Breast epithelium (tissue), 4 donors: ENCODE measurements around the gene HOXB9. TPM values are rescaled to one million over a fixed set of nuclear protein-coding genes. Genes with fewer than 3 reads are reported as not detected.

Experiments used
- DNase-seq, 2 donors: peaks; one replicate each; pipeline ENCODE4 v3.0.0-alpha.2; 2019; ENCODE audit warnings: low spot score in 2 of 2
- H3K27ac ChIP-seq, 2 donors: fragments of 200-600 bp; sonication (generic) in 1 of 2; one replicate each; pipeline ENCODE4 v1.5.1; 2016 to 2019; ENCODE audit warnings: mild to moderate bottlenecking in 1 of 2
- H3K27me3 ChIP-seq, 2 donors: fragments of 200-600 bp; sonication (generic) in 1 of 2; one replicate each; pipeline versions ENCODE4 v1.5.1 to v1.6.0; 2017 to 2019; ENCODE audit warnings: control low read depth in 1 of 2, mild to moderate bottlenecking in 1 of 2
- H3K36me3 ChIP-seq: fragments of 200-600 bp; one replicate; pipeline ENCODE4 v1.5.1; 2019
- H3K4me1 ChIP-seq, 2 donors: fragments of 200-600 bp; sonication (generic); one replicate each; pipeline ENCODE4 v1.5.1; 2016 to 2019; ENCODE audit warnings: control low read depth in 1 of 2
- H3K4me3 ChIP-seq, 3 donors: fragments of 200-600 bp; sonication (generic); 1 replicate in 2 of 3; 2 replicates in 1 of 3; pipeline ENCODE4 v1.5.1; 2016 to 2019; ENCODE audit warnings: mild to moderate bottlenecking in 3 of 3, moderate library complexity in 2 of 3
- H3K9me3 ChIP-seq, 2 donors: fragments of 200-600 bp; sonication (generic) in 1 of 2; one replicate each; pipeline ENCODE4 v1.5.1; 2016 to 2019; ENCODE audit warnings: control low read depth in 1 of 2
- POLR2A ChIP-seq: fragments of 450-650 bp; IDR thresholded peaks from one replicate; pipeline ENCODE4 v1.6.1; 2016; ENCODE audit warnings: antibody characterized with exemption, mild to moderate bottlenecking, moderate library complexity
- POLR2AphosphoS5 ChIP-seq, 3 donors: sonication (generic); formaldehyde crosslinking; IDR thresholded peaks; one replicate each; pipeline ENCODE4 v1.6.1; 2017; ENCODE audit warnings: antibody characterized with exemption in 3 of 3
- intact Hi-C: fragments of 100-400 bp; cut with DNase I; formaldehyde crosslinking; loops from one replicate; pipeline ENCODE4 v1.15.1; 2023; ENCODE audit warnings: low total_unique reads
- total RNA-seq, 3 donors: library from RNA; depleted of rRNA; stranded (reverse); fragments of >200 nt; gene quantifications; one replicate each; pipeline ENCODE4 v1.1.0, GENCODE V29; 2016
- TF ChIP-seq, protein P1 (sequence below), 3 donors: fragments of 450-650 bp; IDR thresholded peaks; one replicate each; pipeline ENCODE4 v1.5.1; 2016 to 2017; ENCODE audit warnings: antibody characterized with exemption in 3 of 3, mild to moderate bottlenecking in 3 of 3, moderate library complexity in 3 of 3

HOXB9 gene
- total RNA-seq, 3 donors from 2014 or later = 0.32 to 0.44 (median 0.33) TPM

DNA sequence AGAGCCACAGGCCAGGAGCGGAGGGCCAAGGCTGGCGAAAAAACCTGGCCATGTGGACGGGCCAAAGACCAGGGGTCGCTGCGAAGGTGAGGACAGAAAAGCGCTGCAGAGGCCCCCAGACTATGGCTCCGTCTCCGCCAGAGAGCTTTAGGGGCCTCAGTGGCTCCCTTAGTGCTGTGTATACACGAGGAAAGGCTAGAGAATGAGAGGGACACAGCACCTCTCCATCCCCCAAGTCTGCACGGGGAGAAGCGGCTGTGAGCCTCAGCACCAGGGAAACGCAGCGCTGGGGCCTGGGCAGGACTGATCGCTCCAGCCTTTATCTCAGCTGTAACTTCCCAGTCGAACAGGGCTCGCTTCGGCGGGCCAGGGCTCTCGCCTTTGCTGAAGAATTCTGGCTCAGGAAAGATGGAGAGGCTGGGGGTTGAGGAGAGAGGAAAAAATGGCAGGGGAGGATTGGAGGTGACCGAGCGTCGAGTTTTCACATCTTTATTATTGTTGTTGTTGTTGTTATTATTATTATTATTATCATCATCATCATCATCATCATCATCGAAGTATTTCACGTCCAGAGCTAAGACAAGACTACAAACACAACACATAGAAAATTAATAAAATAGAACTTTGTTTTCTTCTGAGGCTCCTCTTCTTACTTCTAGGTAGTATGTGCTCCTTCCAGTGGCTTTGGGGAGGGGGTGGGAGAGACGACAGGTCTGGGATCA lies 30.7 kb downstream of the HOXB9 start:
- no peak for DNase-seq
- Histone ChIP-seq H3K27ac (no peak overlapping the region), H3K9me3 (no peaks in the 10 kb centered on the region), H3K4me1 (peaks cover 0 to 10% of the 10 kb centered on the region in 2 donors), H3K36me3 (no peaks in the 10 kb centered on the region), H3K4me3 (no peak overlapping the region), H3K27me3 (peaks cover 0 to 92% of the 10 kb centered on the region in 2 donors)
- no peak for TF ChIP-seq POLR2AphosphoS5 (IDR thresholded peaks at IDR 0.05)
- TF ChIP-seq, protein P1, sequence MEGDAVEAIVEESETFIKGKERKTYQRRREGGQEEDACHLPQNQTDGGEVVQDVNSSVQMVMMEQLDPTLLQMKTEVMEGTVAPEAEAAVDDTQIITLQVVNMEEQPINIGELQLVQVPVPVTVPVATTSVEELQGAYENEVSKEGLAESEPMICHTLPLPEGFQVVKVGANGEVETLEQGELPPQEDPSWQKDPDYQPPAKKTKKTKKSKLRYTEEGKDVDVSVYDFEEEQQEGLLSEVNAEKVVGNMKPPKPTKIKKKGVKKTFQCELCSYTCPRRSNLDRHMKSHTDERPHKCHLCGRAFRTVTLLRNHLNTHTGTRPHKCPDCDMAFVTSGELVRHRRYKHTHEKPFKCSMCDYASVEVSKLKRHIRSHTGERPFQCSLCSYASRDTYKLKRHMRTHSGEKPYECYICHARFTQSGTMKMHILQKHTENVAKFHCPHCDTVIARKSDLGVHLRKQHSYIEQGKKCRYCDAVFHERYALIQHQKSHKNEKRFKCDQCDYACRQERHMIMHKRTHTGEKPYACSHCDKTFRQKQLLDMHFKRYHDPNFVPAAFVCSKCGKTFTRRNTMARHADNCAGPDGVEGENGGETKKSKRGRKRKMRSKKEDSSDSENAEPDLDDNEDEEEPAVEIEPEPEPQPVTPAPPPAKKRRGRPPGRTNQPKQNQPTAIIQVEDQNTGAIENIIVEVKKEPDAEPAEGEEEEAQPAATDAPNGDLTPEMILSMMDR (IDR thresholded peaks at IDR 0.05) = no peak
- TF ChIP-seq POLR2A = no peak
- intact Hi-C loops = no loop called here

DNA sequence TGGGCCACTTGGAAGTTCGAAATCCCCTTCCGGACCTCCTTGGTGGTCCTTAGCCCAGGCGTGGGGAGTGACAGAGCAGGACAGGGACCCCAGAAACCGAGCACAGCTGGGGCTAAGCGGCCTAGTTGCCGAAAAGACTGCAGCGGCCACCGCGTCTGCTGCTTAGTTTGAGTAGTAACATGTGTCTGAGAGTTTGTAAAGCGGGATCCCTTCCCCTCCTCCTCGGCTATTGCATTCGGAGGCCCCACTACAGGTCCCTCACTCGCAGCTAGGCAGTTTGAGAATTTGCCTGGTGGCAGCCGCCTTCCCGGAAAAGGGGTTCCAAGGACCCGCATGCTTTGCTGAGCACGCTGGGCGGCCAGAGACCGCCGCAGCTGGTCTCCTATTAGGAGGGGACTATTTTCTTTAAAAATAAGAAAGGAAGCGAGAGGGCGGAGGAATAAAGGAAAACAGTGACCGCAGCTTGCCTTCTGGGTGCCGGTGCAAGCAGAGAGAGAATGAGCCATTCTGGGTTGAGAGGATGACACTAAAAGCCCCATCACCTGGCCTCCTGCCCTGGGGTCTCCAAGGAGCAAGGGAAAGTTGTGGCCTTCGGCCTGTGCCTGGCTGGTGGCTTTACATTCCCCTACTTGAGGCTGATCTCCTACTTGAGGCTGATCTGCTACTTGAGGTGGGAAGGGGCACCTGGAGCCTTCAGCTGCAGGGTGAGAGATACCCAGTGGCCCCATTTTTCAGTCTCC lies 31.4 kb downstream of the HOXB9 start:
- Histone ChIP-seq H3K27ac (no peak overlapping the region), H3K27me3 (peaks cover 0 to 88% of the 10 kb centered on the region in 2 donors), H3K36me3 (no peaks in the 10 kb centered on the region), H3K9me3 (no peaks in the 10 kb centered on the region), H3K4me3 (no peak overlapping the region), H3K4me1 (peaks cover 0 to 10% of the 10 kb centered on the region in 2 donors)
- intact Hi-C loops = loop anchor here (5.0 kb wide), 1 partner anchor 102 kb away; no protein-coding TSS in a partner anchor
- TF ChIP-seq, protein P1 (IDR thresholded peaks at IDR 0.05) = no peak
- TF ChIP-seq POLR2AphosphoS5 (IDR thresholded peaks at IDR 0.05) (no peak), POLR2A (no peak)
- no peak for DNase-seq

DNA sequence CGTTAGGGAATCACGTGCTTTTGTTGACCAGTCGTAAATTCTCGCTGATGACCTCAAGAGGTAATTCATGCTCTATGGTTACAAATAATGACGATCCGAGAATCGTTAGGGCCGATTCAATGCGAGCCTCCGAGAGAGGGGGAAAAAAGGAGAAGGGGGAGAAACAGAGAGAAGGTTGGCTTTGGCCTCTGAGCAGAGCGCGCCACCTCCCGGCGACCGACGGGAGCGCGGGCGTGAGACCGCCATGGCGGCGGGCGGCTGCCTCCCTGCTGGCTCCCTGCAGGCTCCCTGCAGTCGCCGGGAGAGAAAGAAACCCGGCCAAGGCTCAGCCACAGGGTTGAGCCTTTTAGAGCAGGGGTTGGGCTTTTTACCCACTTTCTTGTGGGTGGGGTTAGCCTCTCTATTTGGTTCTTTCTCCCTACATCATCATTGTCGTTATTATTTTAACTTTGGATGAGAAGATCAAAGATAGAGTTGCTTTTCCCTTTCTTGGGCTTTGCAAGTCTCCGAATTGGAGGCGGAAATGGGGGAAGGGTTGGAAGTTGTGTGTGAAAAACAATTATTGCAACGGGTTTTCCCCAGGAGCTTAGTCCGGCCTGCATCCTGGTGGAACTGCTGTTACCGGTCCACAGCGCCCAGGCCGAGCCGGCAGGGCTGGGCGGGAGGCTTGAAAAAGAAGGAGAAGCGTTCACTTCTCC lies 32.2 kb downstream of the HOXB9 start:
- peak in 1 of 2 donors; percentile 79 for DNase-seq

DNA sequence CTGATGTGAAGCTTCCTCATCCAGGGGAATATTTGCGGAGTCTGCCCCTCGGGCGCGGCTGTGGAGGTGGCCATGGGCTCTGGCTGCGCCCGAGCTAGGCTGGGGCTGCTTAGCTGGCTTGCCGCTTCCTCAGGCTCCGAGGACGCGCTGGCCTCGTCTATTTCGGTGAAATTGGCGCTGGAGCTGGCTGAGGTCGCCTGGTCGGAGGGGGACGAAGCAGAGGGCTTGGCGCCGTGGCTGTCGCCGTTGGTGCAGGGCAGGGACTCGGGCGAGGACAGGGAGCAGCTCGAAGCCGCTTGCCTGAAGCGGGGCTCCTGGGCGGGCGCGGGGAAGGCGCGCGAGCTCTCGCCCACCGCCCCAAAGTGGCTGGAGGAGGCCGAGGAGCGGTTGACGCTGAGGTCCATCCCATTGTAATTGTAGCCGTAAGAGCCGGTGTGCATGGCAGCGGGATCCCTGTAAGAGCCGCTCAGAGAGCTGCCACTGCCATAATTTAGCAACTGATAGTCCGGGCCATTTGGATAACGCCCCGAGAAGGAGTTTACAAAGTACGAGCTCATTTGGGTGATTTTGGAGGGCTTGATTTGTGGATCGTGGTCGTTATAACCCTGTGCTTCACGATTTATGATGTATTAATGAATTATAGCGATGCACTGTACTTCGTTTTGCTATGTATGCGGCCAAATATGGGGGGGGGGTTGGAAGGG lies 32.9 kb downstream of the HOXB9 start, which contains the start of gene HOXB5:
TSS of gene HOXB5 (minus strand) at position 654 of the 704 bp plus-strand sequence. CDS start at position 557, 97 bp downstream.
- H3K4me1 ChIP-seq = peaks cover 0 to 10% of the 10 kb centered on the region in 2 donors
- H3K27me3 ChIP-seq = peaks cover 0 to 78% of the 10 kb centered on the region in 2 donors
- TF ChIP-seq POLR2AphosphoS5 (IDR thresholded peaks at IDR 0.05) = no peak
- TF ChIP-seq POLR2A = no peak
- TF ChIP-seq, protein P1 (IDR thresholded peaks at IDR 0.05) = no peak
- intact Hi-C loops = loop anchor here (5.0 kb wide), 1 partner anchor 101 kb away; no protein-coding TSS in a partner anchor
- peak within 1 kb of the TSS; percentile 41 to 68 (median 43) for H3K4me3 ChIP-seq
- H3K36me3 ChIP-seq = no peaks in the 10 kb centered on the region
- H3K27ac ChIP-seq = peak within 1 kb of the TSS in 1 of 2 donors; percentile 20
- no peak for DNase-seq
- no peaks in the 10 kb centered on the region for H3K9me3 ChIP-seq

More for the DNA sequence above, 32.2 kb downstream of the HOXB9 start:
- Histone ChIP-seq H3K4me3 (peak overlapping the region; percentile 41 to 68 (median 43)), H3K9me3 (no peaks in the 10 kb centered on the region), H3K36me3 (no peaks in the 10 kb centered on the region), H3K27ac (no peak overlapping the region), H3K4me1 (peaks cover 0 to 10% of the 10 kb centered on the region in 2 donors), H3K27me3 (peaks cover 0 to 82% of the 10 kb centered on the region in 2 donors)
- no peak for TF ChIP-seq POLR2A
- TF ChIP-seq, protein P1 (IDR thresholded peaks at IDR 0.05) = peak; percentile 70 to 81 (median 73)
- TF ChIP-seq POLR2AphosphoS5 (IDR thresholded peaks at IDR 0.05) = peak in 1 of 3 donors; percentile 27
- intact Hi-C loops = loop anchor here (5.0 kb wide), 1 partner anchor 102 kb away; no protein-coding TSS in a partner anchor
